Neural cell (in vitro differentiated cells): Measurements from ENCODE around the gene ERICH6.

ENCODE experiments used
- CTCF ChIP-seq: fragments of 450-650 bp; IDR thresholded peaks from 2 replicates; pipeline ENCODE4 v1.5.1; 2014; ENCODE audit warnings: antibody characterized with exemption, mild to moderate bottlenecking, moderate library complexity; ENCODE audit not compliant: poor library complexity, severe bottlenecking
- EP300 ChIP-seq: fragments of 450-650 bp; conservative IDR thresholded peaks from 2 replicates; pipeline ENCODE4 v1.6.1; 2014; ENCODE audit warnings: antibody characterized with exemption, mild to moderate bottlenecking, moderate library complexity; ENCODE audit not compliant: poor library complexity, severe bottlenecking
- EZH2 ChIP-seq: fragments of 200-600, 300-800 bp; shearing (Covaris generic), sonication (generic); IDR thresholded peaks from 2 replicates; pipeline ENCODE4 v1.6.1; 2014; ENCODE audit warnings: antibody characterized with exemption, low read length, borderline replicate concordance, mild to moderate bottlenecking; ENCODE audit not compliant: insufficient read depth, poor library complexity, severe bottlenecking
- POLR2AphosphoS5 ChIP-seq: IDR thresholded peaks from 2 replicates; pipeline ENCODE4 v1.6.1; 2012
- RAD21 ChIP-seq: fragments of 450-650 bp; conservative IDR thresholded peaks from 2 replicates; pipeline ENCODE4 v1.6.1; 2014; ENCODE audit warnings: antibody characterized with exemption, mild to moderate bottlenecking, moderate library complexity
- REST ChIP-seq: IDR thresholded peaks from 2 replicates; pipeline ENCODE4 v1.6.1; 2012; ENCODE audit warnings: borderline replicate concordance
- SMC3 ChIP-seq: fragments of 450-650 bp; conservative IDR thresholded peaks from 2 replicates; pipeline ENCODE4 v1.6.1; 2014; ENCODE audit warnings: antibody characterized with exemption, mild to moderate bottlenecking, moderate library complexity; ENCODE audit not compliant: poor library complexity
- TAF1 ChIP-seq: IDR thresholded peaks from 2 replicates; pipeline ENCODE4 v1.6.1; 2012; ENCODE audit warnings: low read depth

- TF ChIP-seq REST: no peak
- no peak for TF ChIP-seq CTCF
- no peak for TF ChIP-seq EZH2
- no peak for TF ChIP-seq EP300
- TF ChIP-seq SMC3: no peak
- TF ChIP-seq TAF1: no peak
- no peak for TF ChIP-seq RAD21
- no peak for TF ChIP-seq POLR2AphosphoS5
These were observed 38.4 kb upstream of the ERICH6 start for GRCh38 chr3:150742141-150742523.
